Caco-2 (cell line): Measurements from ENCODE around the gene ASRGL1. TPM values are rescaled to one million over a fixed set of nuclear protein-coding genes. Genes with fewer than 3 reads are reported as not detected.
A peak's percentile ranks its signal among the peaks of the same experiment; 100 is the strongest.

Experiments
- BruUV-seq: library from RNA; stranded (reverse); fragments of 400-500 nt; replicated peaks from 2 replicates; lab custom pipeline; 2021; lab: Mats Ljungman, UMichigan
- CTCF ChIA-PET: fragments of 300-600 bp; sonication (Branson Sonifier 250); formaldehyde crosslinking; loops from one replicate; lab custom pipeline; 2022; ENCODE audit warnings: antibody characterized with exemption; lab: Charles Lee
- POLR2A ChIA-PET: fragments of 300-600 bp; sonication (Branson Sonifier 250); formaldehyde crosslinking; loops from one replicate; lab custom pipeline; 2022; ENCODE audit warnings: antibody characterized with exemption; lab: Charles Lee
- DNase-seq, 2 experiments: peaks; one replicate each; pipeline versions ENCODE4 v3.0.0 to v3.0.0-alpha.2; 2020 to 2022
- H3K27me3 ChIP-seq: replicated peaks from 2 replicates; pipeline ENCODE4 v1.6.0; 2011; ENCODE audit warnings: low read length; ENCODE audit not compliant: control insufficient read depth, insufficient read depth
- H3K36me3 ChIP-seq: 2 replicates; pipeline ENCODE4 v1.5.1; 2011; ENCODE audit warnings: low read length; ENCODE audit not compliant: control insufficient read depth, insufficient read depth
- H3K4me1 ChIP-seq: fragments of 250-450 bp; sonication (Bioruptor Pico); 2 replicates; pipeline ENCODE4 v1.5.1; 2020; ENCODE audit warnings: mild to moderate bottlenecking
- H3K4me3 ChIP-seq: 2 replicates; pipeline ENCODE4 v1.5.1; 2011; ENCODE audit warnings: low read depth, mild to moderate bottlenecking, control low read depth, low read length
- H3K9me3 ChIP-seq: fragments of 250-450 bp; sonication (Bioruptor Pico); 2 replicates; pipeline ENCODE4 v1.5.1; 2020; ENCODE audit warnings: mild to moderate bottlenecking, moderate library complexity
- H3K27ac Mint-ChIP-seq: one replicate; pipeline ENCODE4 v1.8.0; 2022; ENCODE audit warnings: mixed read lengths; ENCODE audit not compliant: unreplicated experiment
- H3K27me3 Mint-ChIP-seq: one replicate; pipeline ENCODE4 v1.8.0; 2022; ENCODE audit warnings: mixed read lengths; ENCODE audit not compliant: insufficient read depth, unreplicated experiment
- H3K36me3 Mint-ChIP-seq: one replicate; pipeline ENCODE4 v1.8.0; 2022; ENCODE audit warnings: mild to moderate bottlenecking, mixed read lengths; ENCODE audit not compliant: insufficient read depth, unreplicated experiment
- H3K4me1 Mint-ChIP-seq: one replicate; pipeline ENCODE4 v1.8.0; 2022; ENCODE audit warnings: low read depth, mixed read lengths; ENCODE audit not compliant: unreplicated experiment
- H3K4me3 Mint-ChIP-seq: one replicate; pipeline ENCODE4 v1.8.0; 2022; ENCODE audit warnings: mild to moderate bottlenecking, moderate library complexity, mixed read lengths; ENCODE audit not compliant: unreplicated experiment
- H3K9me3 Mint-ChIP-seq: one replicate; pipeline ENCODE4 v1.8.0; 2022; ENCODE audit warnings: mixed read lengths; ENCODE audit not compliant: unreplicated experiment
- intact Hi-C: fragments of 100-400 bp; cut with micrococcal nuclease; formaldehyde crosslinking; loops from one replicate; pipeline ENCODE4 v1.10.0; 2022; ENCODE audit not compliant: unreplicated experiment
- total RNA-seq: library from RNA; stranded (reverse); gene quantifications from 2 replicates; pipeline ENCODE4 v1.2.3, GENCODE V29; 2022
- TF ChIP-seq, protein P1 (sequence below), 2 experiments: fragments of 200-600 bp in 1 of 2; IDR thresholded peaks; 1 replicate in 1 of 2; 2 replicates in 1 of 2; pipeline versions ENCODE4 v1.5.1 to v1.8.0; 2011 to 2022; ENCODE audit warnings: antibody characterized with exemption in 1 of 2, control low read depth in 1 of 2, inconsistent platforms in 1 of 2, low read depth in 1 of 2, low read length in 1 of 2, mild to moderate bottlenecking in 1 of 2, moderate library complexity in 1 of 2; ENCODE audit not compliant: insufficient read depth in 1 of 2, severe bottlenecking in 1 of 2, unreplicated experiment in 1 of 2

ASRGL1 gene
- total RNA-seq, 1 experiment from 2014 or later, result 41.1 TPM

DNA sequence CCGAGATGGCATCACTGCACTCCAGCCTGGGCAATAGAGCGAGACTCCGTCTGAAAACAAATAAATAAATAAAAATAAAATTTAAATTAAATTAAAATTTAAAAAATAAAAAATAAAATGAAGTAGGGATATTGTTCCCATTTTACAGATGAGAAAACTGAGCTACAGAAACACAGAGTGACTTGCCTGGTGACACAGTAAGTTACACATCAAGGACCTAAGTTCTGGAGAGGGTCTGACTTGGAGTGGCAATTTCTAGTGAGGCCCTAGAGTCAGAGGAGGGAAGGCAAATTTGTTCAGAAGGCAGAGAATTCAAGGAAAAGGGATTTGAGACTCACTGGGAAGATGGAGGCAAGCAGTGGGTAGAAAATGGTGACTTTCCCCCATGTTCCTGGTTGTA lies 83.6 kb downstream of the ASRGL1 start:
- intact Hi-C loops, result no loop called here
- DNase-seq, result no peak
- Mint-ChIP-seq H3K27me3 (no peaks in the 10 kb centered on the region), H3K9me3 (peaks cover 8% of the 10 kb centered on the region), H3K36me3 (peaks cover 12% of the 10 kb centered on the region), H3K27ac (no peak overlapping the region), H3K4me1 (peaks cover 34% of the 10 kb centered on the region), H3K4me3 (no peak overlapping the region)
- ChIA-PET POLR2A (no interaction called here), CTCF (interaction anchor here (1.2 to 1.3 kb wide), 2 partner anchors 122 to 140 kb away, joined by 3 to 4 read pairs; no protein-coding TSS in a partner anchor)
- H3K4me1 ChIP-seq, result peaks cover 33% of the 10 kb centered on the region
- H3K4me3 ChIP-seq, result no peak overlapping the region
- no peaks in the 10 kb centered on the region for H3K9me3 ChIP-seq
- H3K27me3 ChIP-seq, result no peaks in the 10 kb centered on the region
- no peaks in the 10 kb centered on the region for H3K36me3 ChIP-seq
- TF ChIP-seq, protein P1, sequence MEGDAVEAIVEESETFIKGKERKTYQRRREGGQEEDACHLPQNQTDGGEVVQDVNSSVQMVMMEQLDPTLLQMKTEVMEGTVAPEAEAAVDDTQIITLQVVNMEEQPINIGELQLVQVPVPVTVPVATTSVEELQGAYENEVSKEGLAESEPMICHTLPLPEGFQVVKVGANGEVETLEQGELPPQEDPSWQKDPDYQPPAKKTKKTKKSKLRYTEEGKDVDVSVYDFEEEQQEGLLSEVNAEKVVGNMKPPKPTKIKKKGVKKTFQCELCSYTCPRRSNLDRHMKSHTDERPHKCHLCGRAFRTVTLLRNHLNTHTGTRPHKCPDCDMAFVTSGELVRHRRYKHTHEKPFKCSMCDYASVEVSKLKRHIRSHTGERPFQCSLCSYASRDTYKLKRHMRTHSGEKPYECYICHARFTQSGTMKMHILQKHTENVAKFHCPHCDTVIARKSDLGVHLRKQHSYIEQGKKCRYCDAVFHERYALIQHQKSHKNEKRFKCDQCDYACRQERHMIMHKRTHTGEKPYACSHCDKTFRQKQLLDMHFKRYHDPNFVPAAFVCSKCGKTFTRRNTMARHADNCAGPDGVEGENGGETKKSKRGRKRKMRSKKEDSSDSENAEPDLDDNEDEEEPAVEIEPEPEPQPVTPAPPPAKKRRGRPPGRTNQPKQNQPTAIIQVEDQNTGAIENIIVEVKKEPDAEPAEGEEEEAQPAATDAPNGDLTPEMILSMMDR (IDR thresholded peaks at IDR 0.05; ENCODE audit: insufficient read depth in 1 of 2, low read depth in 1 of 2, low read length in 1 of 2, severe bottlenecking in 1 of 2, unreplicated experiment in 1 of 2), result no peak
- no TSS peak for BruUV-seq

DNA sequence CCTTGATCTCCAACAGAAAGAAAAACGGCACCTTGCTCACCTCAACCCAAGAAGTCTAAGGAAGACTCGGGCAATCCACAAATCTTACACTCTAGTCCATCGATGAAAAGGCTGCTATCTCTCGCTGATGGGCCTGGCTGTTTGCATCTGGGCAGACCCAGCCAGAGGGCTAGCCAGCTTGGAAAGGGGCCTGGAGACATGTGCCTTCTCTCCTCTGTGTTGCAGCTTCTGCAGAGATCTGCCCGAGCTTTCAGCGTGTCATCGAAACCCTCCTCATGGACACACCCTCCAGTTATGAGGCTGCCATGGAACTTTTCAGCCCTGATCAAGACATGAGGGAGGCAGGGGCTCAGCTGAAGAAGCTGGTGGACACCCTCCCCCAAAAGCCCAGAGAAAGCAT lies 84.7 kb downstream of the ASRGL1 start:
- no peaks in the 10 kb centered on the region for H3K27me3 Mint-ChIP-seq
- BruUV-seq, result no TSS peak
- no peak overlapping the region for H3K4me3 ChIP-seq
- peaks cover 21% of the 10 kb centered on the region for H3K36me3 Mint-ChIP-seq
- H3K4me1 ChIP-seq, result peaks cover 36% of the 10 kb centered on the region
- peaks cover 38% of the 10 kb centered on the region for H3K4me1 Mint-ChIP-seq
- TF ChIP-seq, protein P1 (IDR thresholded peaks at IDR 0.05; ENCODE audit: insufficient read depth in 1 of 2, low read depth in 1 of 2, low read length in 1 of 2, severe bottlenecking in 1 of 2, unreplicated experiment in 1 of 2), result no peak
- DNase-seq, result no peak
- H3K9me3 Mint-ChIP-seq, result peaks cover 8% of the 10 kb centered on the region
- H3K27me3 ChIP-seq, result no peaks in the 10 kb centered on the region
- H3K4me3 Mint-ChIP-seq, result no peak overlapping the region
- intact Hi-C loops, result no loop called here
- ChIA-PET POLR2A (no interaction called here), CTCF (interaction anchor here (0.7 to 3.4 kb wide), 5 partner anchors 28 to 139 kb away, joined by 3 to 32 read pairs (median 4); no protein-coding TSS in a partner anchor)
- H3K36me3 ChIP-seq, result no peaks in the 10 kb centered on the region
- H3K9me3 ChIP-seq, result no peaks in the 10 kb centered on the region
- H3K27ac Mint-ChIP-seq, result peak overlapping the region; percentile 49

DNA sequence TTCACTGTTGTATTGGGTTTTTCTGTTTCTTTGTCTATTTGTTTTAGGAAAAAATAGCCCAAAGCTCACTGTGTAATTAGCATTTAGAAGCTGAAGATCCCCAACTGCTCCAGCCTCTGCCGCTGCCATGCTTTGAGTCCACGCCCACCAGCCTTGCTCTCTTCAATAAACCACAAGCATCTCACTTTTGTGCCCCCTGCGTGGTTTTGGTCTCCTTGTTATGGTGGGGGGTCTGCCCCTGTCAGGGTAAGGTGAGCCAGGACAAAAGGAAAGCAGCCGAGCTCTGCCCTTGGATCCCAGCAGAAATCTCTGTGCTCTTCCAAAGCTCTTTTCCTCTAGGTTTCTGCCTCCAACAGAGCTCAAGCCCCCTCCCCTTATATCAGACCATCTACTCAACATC lies 85.8 kb downstream of the ASRGL1 start:
- H3K9me3 Mint-ChIP-seq, result peaks cover 1% of the 10 kb centered on the region
- peak overlapping the region; percentile 63 for H3K27ac Mint-ChIP-seq
- Histone ChIP-seq H3K27me3 (no peaks in the 10 kb centered on the region), H3K4me3 (no peak overlapping the region), H3K4me1 (peaks cover 47% of the 10 kb centered on the region), H3K9me3 (no peaks in the 10 kb centered on the region), H3K36me3 (no peaks in the 10 kb centered on the region)
- ChIA-PET POLR2A (interaction anchor here (0.5 kb wide), 1 partner anchor 47 kb away, joined by 4 read pairs; no protein-coding TSS in a partner anchor), CTCF (interaction anchor here (0.6 to 4.4 kb wide), 6 partner anchors 29 to 137 kb away, joined by 5 to 56 read pairs (median 30); no protein-coding TSS in a partner anchor)
- intact Hi-C loops, result no loop called here
- H3K4me1 Mint-ChIP-seq, result peaks cover 35% of the 10 kb centered on the region
- H3K27me3 Mint-ChIP-seq, result no peaks in the 10 kb centered on the region
- peak overlapping the region; percentile 20 for H3K4me3 Mint-ChIP-seq
- TF ChIP-seq, protein P1 (IDR thresholded peaks at IDR 0.05; ENCODE audit: insufficient read depth in 1 of 2, low read depth in 1 of 2, low read length in 1 of 2, severe bottlenecking in 1 of 2, unreplicated experiment in 1 of 2), result no peak
- no peak for DNase-seq
- BruUV-seq, result no TSS peak
- peaks cover 21% of the 10 kb centered on the region for H3K36me3 Mint-ChIP-seq
